HUES6 (cell line): ENCODE measurements around the gene USP2.
A peak's percentile ranks its signal among the peaks of the same experiment; 100 is the strongest.

ENCODE experiments used
- H3K27ac ChIP-seq: 2 replicates; pipeline ENCODE4 v1.7.0; 2013; ENCODE audit warnings: low read depth, mild to moderate bottlenecking, low read length, inconsistent platforms
- H3K27me3 ChIP-seq: 2 replicates; pipeline ENCODE4 v1.6.1; 2013; ENCODE audit warnings: low read length; ENCODE audit not compliant: control insufficient read depth, insufficient read depth
- H3K36me3 ChIP-seq: 2 replicates; pipeline ENCODE4 v1.6.1; 2013; ENCODE audit warnings: low read length; ENCODE audit not compliant: control insufficient read depth, insufficient read depth
- H3K4me1 ChIP-seq: 2 replicates; pipeline ENCODE4 v1.6.1; 2013; ENCODE audit warnings: low read length; ENCODE audit not compliant: control insufficient read depth, insufficient read depth
- H3K4me3 ChIP-seq: 2 replicates; pipeline ENCODE4 v1.5.1; 2013; ENCODE audit warnings: low read depth, low read length
- H3K9ac ChIP-seq: one replicate; pipeline ENCODE4 v1.6.1; 2013; ENCODE audit warnings: mild to moderate bottlenecking, low read length
- H3K9me3 ChIP-seq: 2 replicates; pipeline ENCODE4 v1.6.1; 2013; ENCODE audit warnings: low read depth, low read length; ENCODE audit not compliant: control insufficient read depth, insufficient read depth

Gene USP2

DNA sequence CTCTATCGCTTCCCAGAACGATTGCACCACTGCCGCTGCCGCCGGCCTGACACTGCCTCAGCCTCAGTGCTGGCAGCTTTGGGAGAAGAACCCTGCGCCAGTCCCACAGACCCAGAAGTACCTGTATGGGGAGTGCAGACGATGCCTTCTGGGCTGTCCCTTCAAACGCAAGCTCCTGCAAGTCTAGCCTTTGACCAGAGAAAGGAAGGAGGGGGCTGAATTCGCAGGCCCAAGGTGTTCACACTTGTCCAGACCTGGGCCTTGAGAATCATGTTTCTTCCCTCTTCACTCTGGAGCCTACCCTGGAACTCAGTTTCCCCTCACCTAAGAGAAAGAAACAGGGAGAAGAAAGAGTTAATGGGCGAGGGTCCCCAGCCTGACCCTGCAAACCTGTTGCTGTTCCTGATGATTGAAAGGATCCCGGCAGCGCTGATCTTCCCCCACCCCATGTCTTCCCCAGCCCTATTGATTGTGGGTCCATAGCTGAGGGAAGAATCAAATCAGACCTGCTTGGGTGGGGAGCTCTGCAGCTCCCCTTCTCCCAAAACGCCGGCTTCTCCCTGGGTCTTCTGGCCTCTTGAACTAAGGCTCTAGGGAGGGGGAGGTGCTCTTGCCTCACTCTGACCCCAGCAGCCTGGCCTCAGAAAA is 63.8 kb downstream of the USP2 start:
- Histone ChIP-seq H3K36me3 (peaks cover 19% of the 10 kb centered on the region), H3K9me3 (no peaks in the 10 kb centered on the region), H3K27ac (peak overlapping the region; percentile 63; the same call in 1 of the 2 replicates), H3K4me3 (peak overlapping the region; percentile 42), H3K27me3 (peaks cover 15% of the 10 kb centered on the region), H3K9ac (peak overlapping the region; percentile 74), H3K4me1 (peaks cover 52% of the 10 kb centered on the region)

- peak within 1 kb of the TSS; percentile 63 for H3K4me3 ChIP-seq
- peaks cover 15% of the 10 kb centered on the region for H3K27me3 ChIP-seq
- peak within 1 kb of the TSS; percentile 78 for H3K9ac ChIP-seq
- H3K27ac ChIP-seq = peak within 1 kb of the TSS; percentile 63; the same call in 1 of the 2 replicates
- H3K36me3 ChIP-seq = peaks cover 27% of the 10 kb centered on the region
- H3K9me3 ChIP-seq = no peaks in the 10 kb centered on the region
- peaks cover 49% of the 10 kb centered on the region for H3K4me1 ChIP-seq
Measured at GRCh38 chr11:119316729-119317591, 64.5 kb downstream of the USP2 start, which contains the start of gene MCAM. TSS of gene MCAM (minus strand) at chr11:119317130. CDS start at chr11:119317101, 29 bp downstream.

GRCh38 chr11:119316016-119316728 is 65.3 kb downstream of the USP2 start:
- peaks cover 15% of the 10 kb centered on the region for H3K27me3 ChIP-seq
- no peaks in the 10 kb centered on the region for H3K9me3 ChIP-seq
- H3K4me1 ChIP-seq = peaks cover 47% of the 10 kb centered on the region
- H3K36me3 ChIP-seq = peaks cover 33% of the 10 kb centered on the region
- peak overlapping the region; percentile 63 for H3K4me3 ChIP-seq
- H3K9ac ChIP-seq = peak overlapping the region; percentile 78
- no peak overlapping the region; the same call in 1 of the 2 replicates for H3K27ac ChIP-seq

DNA sequence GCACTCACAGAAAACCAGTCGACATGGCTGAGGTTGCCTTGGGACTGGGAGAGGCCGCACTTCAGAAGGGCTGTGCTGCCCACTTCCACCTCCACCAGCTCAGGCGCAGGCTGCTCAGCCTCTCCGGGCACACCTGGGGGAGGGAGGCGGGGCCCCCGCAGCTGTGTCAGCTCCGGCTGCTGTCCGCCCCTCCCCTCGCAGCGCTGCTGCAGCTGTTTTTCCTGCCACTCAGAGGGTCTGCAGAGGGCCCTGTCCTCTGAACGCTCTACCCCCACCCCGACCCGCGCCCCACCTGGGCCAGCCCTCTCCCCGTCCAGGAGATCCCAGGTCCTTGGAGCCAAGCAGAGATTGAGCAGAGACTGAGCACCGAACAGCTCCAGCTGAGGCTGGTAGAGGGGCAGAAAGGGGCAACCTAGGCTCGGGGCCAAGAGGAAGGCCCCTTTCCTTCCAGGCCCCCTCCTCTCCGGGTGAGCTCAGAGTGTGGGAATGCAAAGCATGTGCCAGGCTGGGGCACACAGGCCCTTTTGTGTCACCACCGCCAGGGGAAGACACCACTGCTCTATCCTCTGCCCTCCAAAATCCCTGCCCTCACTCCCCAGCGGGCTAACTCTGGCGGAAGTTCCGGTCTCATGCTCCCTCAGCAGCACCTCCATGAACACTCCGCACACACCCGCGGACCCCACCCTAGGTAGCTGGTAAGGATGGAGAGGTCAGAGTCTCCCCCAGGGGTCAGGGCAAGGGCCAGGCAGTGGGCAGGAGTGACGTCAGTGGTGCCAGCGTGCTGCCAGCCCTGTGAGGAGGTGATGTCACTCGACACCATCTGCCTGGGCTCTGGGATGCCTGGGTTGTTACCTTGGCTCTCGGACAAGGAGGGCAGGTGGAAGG is 66.1 kb downstream of the USP2 start:
- Histone ChIP-seq H3K9ac (peak overlapping the region; percentile 78), H3K9me3 (no peaks in the 10 kb centered on the region), H3K27ac (no peak overlapping the region), H3K4me1 (peaks cover 43% of the 10 kb centered on the region), H3K27me3 (peaks cover 15% of the 10 kb centered on the region), H3K4me3 (peak overlapping the region; percentile 63), H3K36me3 (peaks cover 41% of the 10 kb centered on the region)

- Histone ChIP-seq H3K4me3 (peak overlapping the region; percentile 63), H3K4me1 (peaks cover 38% of the 10 kb centered on the region), H3K27ac (no peak overlapping the region), H3K27me3 (peaks cover 15% of the 10 kb centered on the region), H3K9ac (peak overlapping the region; percentile 78), H3K36me3 (peaks cover 48% of the 10 kb centered on the region), H3K9me3 (no peaks in the 10 kb centered on the region)
Measured at GRCh38 chr11:119314726-119315125, 66.8 kb downstream of the USP2 start.

- Histone ChIP-seq H3K4me3 (no peak overlapping the region), H3K4me1 (peaks cover 22% of the 10 kb centered on the region), H3K27me3 (peaks cover 5% of the 10 kb centered on the region), H3K9me3 (no peaks in the 10 kb centered on the region), H3K9ac (no peak overlapping the region), H3K36me3 (peaks cover 74% of the 10 kb centered on the region), H3K27ac (no peak overlapping the region)
Measured at GRCh38 chr11:119310682-119311052, 70.8 kb downstream of the USP2 start.

DNA sequence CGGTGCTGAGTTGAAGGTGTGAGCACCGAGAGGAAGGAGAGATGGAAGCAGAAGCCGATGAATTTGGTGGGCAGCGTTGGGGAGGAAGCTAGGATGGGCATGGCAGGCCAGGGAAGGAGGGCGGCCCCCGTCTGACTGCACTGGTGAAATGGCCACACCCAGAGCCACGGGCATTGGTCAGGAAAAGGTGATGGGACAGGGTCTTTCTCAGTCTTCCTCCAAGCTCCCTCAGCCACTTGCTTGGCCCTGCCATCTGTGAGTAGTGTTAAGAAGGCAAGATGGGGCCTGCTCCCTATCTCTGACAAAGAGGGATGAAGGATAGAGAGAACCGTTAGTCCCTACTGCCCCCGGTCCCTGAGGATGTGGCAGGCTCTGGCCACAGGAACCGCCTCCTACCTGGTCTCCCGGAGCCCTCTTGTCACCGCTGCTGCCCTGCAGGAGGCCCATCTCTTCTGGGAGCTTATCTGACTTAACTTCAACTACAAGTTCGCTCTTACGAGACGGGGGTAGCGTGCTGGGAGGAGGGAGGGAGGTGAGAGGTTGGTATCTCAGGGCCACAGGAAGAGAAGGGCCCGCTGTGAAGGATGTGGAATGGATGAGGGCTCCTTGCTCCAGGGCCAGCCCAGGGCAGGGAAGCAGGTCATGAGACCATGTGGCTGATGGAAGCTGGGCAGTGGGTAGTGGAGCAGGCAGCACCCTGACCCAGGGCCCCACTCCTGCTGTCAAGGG is 71.4 kb downstream of the USP2 start:
- peaks cover 17% of the 10 kb centered on the region for H3K4me1 ChIP-seq
- no peaks in the 10 kb centered on the region for H3K27me3 ChIP-seq
- peaks cover 78% of the 10 kb centered on the region for H3K36me3 ChIP-seq
- H3K9ac ChIP-seq = no peak overlapping the region
- H3K4me3 ChIP-seq = no peak overlapping the region
- no peaks in the 10 kb centered on the region for H3K9me3 ChIP-seq
- no peak overlapping the region for H3K27ac ChIP-seq

GRCh38 chr11:119309411-119309810 is 72.1 kb downstream of the USP2 start:
- no peak overlapping the region for H3K27ac ChIP-seq
- peaks cover 79% of the 10 kb centered on the region for H3K36me3 ChIP-seq
- peaks cover 12% of the 10 kb centered on the region for H3K4me1 ChIP-seq

DNA sequence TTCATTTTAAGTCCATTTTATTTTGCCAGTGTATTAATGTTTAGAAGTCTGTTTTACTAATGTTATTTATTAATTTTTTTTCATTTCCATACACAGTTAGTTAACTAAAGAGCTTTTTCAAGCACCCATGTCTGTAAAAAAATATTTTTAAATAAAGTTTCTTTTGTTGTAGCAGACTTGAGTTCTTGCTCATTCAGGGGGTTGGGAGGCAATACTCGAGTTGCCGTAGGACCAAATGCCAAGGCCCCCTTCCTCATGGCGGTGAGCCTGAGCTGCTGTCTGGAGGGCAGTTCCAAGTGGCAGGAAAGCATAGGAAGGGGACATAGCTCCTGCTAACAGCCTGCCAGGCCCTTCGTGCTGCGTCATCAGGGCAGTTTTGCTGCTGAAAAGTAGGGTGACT is 73.5 kb downstream of the USP2 start:
- H3K9ac ChIP-seq = no peak overlapping the region
- H3K4me3 ChIP-seq = no peak overlapping the region
- no peaks in the 10 kb centered on the region for H3K9me3 ChIP-seq
- H3K27ac ChIP-seq = no peak overlapping the region
- H3K27me3 ChIP-seq = no peaks in the 10 kb centered on the region
- H3K4me1 ChIP-seq = peaks cover 12% of the 10 kb centered on the region
- peaks cover 80% of the 10 kb centered on the region for H3K36me3 ChIP-seq

More at GRCh38 chr11:119309411-119309810, 72.1 kb downstream of the USP2 start:
- no peak overlapping the region for H3K4me3 ChIP-seq
- H3K27me3 ChIP-seq = no peaks in the 10 kb centered on the region
- no peak overlapping the region for H3K9ac ChIP-seq
- no peaks in the 10 kb centered on the region for H3K9me3 ChIP-seq

- H3K27ac ChIP-seq = no peak overlapping the region
- no peak overlapping the region for H3K9ac ChIP-seq
- peaks cover 74% of the 10 kb centered on the region for H3K36me3 ChIP-seq
- H3K9me3 ChIP-seq = no peaks in the 10 kb centered on the region
- H3K4me1 ChIP-seq = peaks cover 12% of the 10 kb centered on the region
- no peak overlapping the region for H3K4me3 ChIP-seq
- H3K27me3 ChIP-seq = no peaks in the 10 kb centered on the region
Measured at GRCh38 chr11:119307219-119307618, 74.3 kb downstream of the USP2 start.
